HepG2 (cell line): ENCODE measurements around the gene MYH7. TPM values are rescaled to one million over a fixed set of nuclear protein-coding genes. Genes with fewer than 3 reads are reported as not detected.

Experiments
- CERS6 ChIP-seq: sonication (generic); formaldehyde crosslinking; IDR thresholded peaks from 2 replicates; pipeline ENCODE4 v1.5.0; 2020; ENCODE audit warnings: missing genetic modification reagents
- GLI4 ChIP-seq: sonication (generic); formaldehyde crosslinking; IDR thresholded peaks from 2 replicates; pipeline ENCODE4 v1.5.1; 2020; ENCODE audit warnings: missing genetic modification reagents, mild to moderate bottlenecking, moderate library complexity, borderline replicate concordance
- HOXA7 ChIP-seq: sonication (generic); formaldehyde crosslinking; IDR thresholded peaks from 2 replicates; pipeline ENCODE4 v1.8.1; 2022; ENCODE audit warnings: mild to moderate bottlenecking, missing genetic modification reagents, moderate library complexity
- HOXD1 ChIP-seq: sonication (generic); formaldehyde crosslinking; IDR thresholded peaks from 2 replicates; pipeline ENCODE4 v1.5.0; 2020; ENCODE audit warnings: missing genetic modification reagents
- JARID2 ChIP-seq: sonication (generic); formaldehyde crosslinking; IDR thresholded peaks from 2 replicates; pipeline ENCODE4 v1.8.1; 2023; ENCODE audit warnings: missing genetic modification reagents, inconsistent platforms; ENCODE audit not compliant: insufficient replicate concordance
- KMT2B ChIP-seq: IDR thresholded peaks from 2 replicates; pipeline ENCODE4 v1.6.1; 2016; ENCODE audit warnings: missing genetic modification reagents, missing compliant biosample characterization
- PRDM15 ChIP-seq: sonication (generic); formaldehyde crosslinking; IDR thresholded peaks from 2 replicates; pipeline ENCODE4 v1.4.0; 2020; ENCODE audit warnings: missing genetic modification reagents
- SIX4 ChIP-seq: sonication (generic); formaldehyde crosslinking; IDR thresholded peaks from 2 replicates; pipeline ENCODE4 v1.4.0; 2020; ENCODE audit warnings: missing genetic modification reagents
- SP2 ChIP-seq: sonication (generic); formaldehyde crosslinking; IDR thresholded peaks from 2 replicates; pipeline ENCODE4 v1.5.1; 2020; ENCODE audit warnings: mild to moderate bottlenecking, missing genetic modification reagents
- TEAD2 ChIP-seq: sonication (generic); formaldehyde crosslinking; IDR thresholded peaks from 2 replicates; pipeline ENCODE4 v1.9.0; 2021; ENCODE audit warnings: missing genetic modification reagents
- TOE1 ChIP-seq: sonication (generic); formaldehyde crosslinking; IDR thresholded peaks from 2 replicates; pipeline ENCODE4 v1.4.0; 2020; ENCODE audit warnings: mild to moderate bottlenecking, missing genetic modification reagents
- ZBTB39 ChIP-seq: sonication (generic); formaldehyde crosslinking; IDR thresholded peaks from 2 replicates; pipeline ENCODE4 v1.5.0; 2020; ENCODE audit warnings: missing genetic modification reagents
- ZC3H4 ChIP-seq: sonication (generic); formaldehyde crosslinking; IDR thresholded peaks from 2 replicates; pipeline ENCODE4 v1.4.0; 2020; ENCODE audit warnings: missing genetic modification reagents, borderline replicate concordance
- ZNF33A ChIP-seq: sonication (generic); formaldehyde crosslinking; IDR thresholded peaks from 2 replicates; pipeline ENCODE4 v1.5.1; 2020; ENCODE audit warnings: missing genetic modification reagents, mild to moderate bottlenecking, moderate library complexity, borderline replicate concordance
- ZNF383 ChIP-seq: sonication (generic); formaldehyde crosslinking; IDR thresholded peaks from 2 replicates; pipeline ENCODE4 v1.4.0; 2020; ENCODE audit warnings: missing genetic modification reagents, mild to moderate bottlenecking, borderline replicate concordance
- ZNF512 ChIP-seq: sonication (generic); formaldehyde crosslinking; IDR thresholded peaks from 2 replicates; pipeline ENCODE4 v1.4.0; 2020; ENCODE audit warnings: mild to moderate bottlenecking, missing genetic modification reagents
- ZNF580 ChIP-seq: IDR thresholded peaks from 2 replicates; pipeline ENCODE4 v1.6.1; 2016; ENCODE audit warnings: low read depth, borderline replicate concordance
- ZNF720 ChIP-seq: sonication (generic); formaldehyde crosslinking; IDR thresholded peaks from 2 replicates; pipeline ENCODE4 v1.4.0; 2020; ENCODE audit warnings: missing genetic modification reagents
- ZSCAN9 ChIP-seq: IDR thresholded peaks from 2 replicates; pipeline ENCODE4 v1.6.1; 2016; ENCODE audit warnings: borderline replicate concordance
- polyA plus RNA-seq, 8 experiments: library from polyadenylated mRNA; depleted of rRNA in 3 of 8; stranded (reverse) in 7 of 8; unstranded in 1 of 8; fragments of >200 nt; fragmentation: Illumina TruSeq in 4 of 8; extraction: Trizol in 4 of 8; gene quantifications; 2 replicates each; pipeline versions ENCODE4 v1.2.1 to v1.2.3, GENCODE V29; 2011 to 2016; ENCODE audit warnings: low read depth in 4 of 8, missing spikeins in 1 of 8, mixed read lengths in 1 of 8; ENCODE audit not compliant: insufficient read depth in 1 of 8
- total RNA-seq, 5 experiments: library from RNA; depleted of rRNA; stranded (reverse); fragments of >200 nt; fragmentation: Illumina TruSeq; extraction: Trizol; gene quantifications; 2 replicates each; pipeline ENCODE4 v1.2.3, GENCODE V29; 2016; ENCODE audit warnings: low read depth in 1 of 5

Gene MYH7
- total and polyA plus RNA-seq, 2 of the 13 experiments (the other 11 are each of a cell fraction or from before 2014, with no cell fraction given), result 0.04 TPM; not detected in 1

GRCh38 chr14:23435543-23436326 is at the start of gene MYH7 (continued):
- TF ChIP-seq ZNF512 (CRISPR knock-in tag), result no peak
- TF ChIP-seq ZNF383, result peak; percentile 22; the same call in 1 of the 2 replicates
- no peak for TF ChIP-seq KMT2B (CRISPR knock-in tag)
- TF ChIP-seq SIX4 (CRISPR knock-in tag), result no peak
- peak; percentile 55; the same call in 1 of the 2 replicates for TF ChIP-seq ZNF580 (CRISPR knock-in tag)
- TF ChIP-seq CERS6, result no peak
- TF ChIP-seq TOE1, result no peak
- TF ChIP-seq HOXA7 (CRISPR knock-in tag), result no peak
- TF ChIP-seq ZSCAN9, result no peak
- TF ChIP-seq PRDM15 (CRISPR knock-in tag), result no peak
- TF ChIP-seq ZC3H4, result no peak
- TF ChIP-seq TEAD2, result 0 out of 2 replicates have a peak, but pooled peaks have one; percentile 56
- no peak for TF ChIP-seq ZNF720
- no peak for TF ChIP-seq ZNF33A (CRISPR knock-in tag)
- no peak for TF ChIP-seq GLI4
- no peak for TF ChIP-seq JARID2 (CRISPR knock-in tag)
- 0 out of 2 replicates have a peak, but pooled peaks have one; percentile 7 for TF ChIP-seq SP2 (CRISPR knock-in tag)
- no peak for TF ChIP-seq ZBTB39 (CRISPR knock-in tag)
- TF ChIP-seq HOXD1, result peak; percentile 27; the same call in 1 of the 2 replicates
